Mesendoderm (in vitro differentiated cells): ENCODE results near the gene RSPO3.
A peak's percentile ranks its signal among the peaks of the same experiment; 100 is the strongest.

ENCODE experiments used
- DNase-seq: peaks from one replicate; pipeline ENCODE4 v3.0.0; 2013
- H2AK5ac ChIP-seq: 2 replicates; pipeline ENCODE4 v1.6.1; 2013; ENCODE audit warnings: low read length, inconsistent platforms
- H2BK120ac ChIP-seq: 2 replicates; pipeline ENCODE4 v1.6.1; 2013; ENCODE audit warnings: low read depth, mild to moderate bottlenecking, low read length, moderate library complexity, mixed read lengths
- H2BK15ac ChIP-seq: replicated peaks from 2 replicates; pipeline ENCODE4 v1.6.1; 2013; ENCODE audit warnings: low read depth, mild to moderate bottlenecking, moderate library complexity
- H2BK5ac ChIP-seq: 2 replicates; pipeline ENCODE4 v1.6.1; 2013; ENCODE audit warnings: low read length, inconsistent platforms
- H3K18ac ChIP-seq: 2 replicates; pipeline ENCODE4 v1.6.1; 2013; ENCODE audit warnings: mild to moderate bottlenecking, low read length, mixed read lengths
- H3K23ac ChIP-seq: one replicate; pipeline ENCODE4 v1.6.1; 2013; ENCODE audit warnings: low read length
- H3K27ac ChIP-seq: 2 replicates; pipeline ENCODE4 v1.5.1; 2013; ENCODE audit warnings: low read depth, mild to moderate bottlenecking, inconsistent platforms, low read length, moderate library complexity
- H3K27me3 ChIP-seq: 2 replicates; pipeline ENCODE4 v1.6.1; 2013; ENCODE audit warnings: low read length, control low read depth, mild to moderate bottlenecking, inconsistent platforms; ENCODE audit not compliant: insufficient read depth, poor library complexity
- H3K36me3 ChIP-seq: 2 replicates; pipeline ENCODE4 v1.6.1; 2013; ENCODE audit warnings: low read length, inconsistent platforms; ENCODE audit not compliant: control insufficient read depth, insufficient read depth
- H3K4ac ChIP-seq: one replicate; pipeline ENCODE4 v1.6.1; 2013; ENCODE audit warnings: low read depth, mild to moderate bottlenecking, low read length, moderate library complexity
- H3K4me1 ChIP-seq: 2 replicates; pipeline ENCODE4 v1.6.1; 2013; ENCODE audit warnings: low read depth, low read length, inconsistent platforms; ENCODE audit not compliant: control insufficient read depth
- H3K4me2 ChIP-seq: 2 replicates; pipeline ENCODE4 v1.6.1; 2013; ENCODE audit warnings: low read length
- H3K4me3 ChIP-seq: 2 replicates; pipeline ENCODE4 v1.5.1; 2013; ENCODE audit warnings: mild to moderate bottlenecking, low read length
- H3K56ac ChIP-seq: one replicate; pipeline ENCODE4 v1.6.1; 2013; ENCODE audit warnings: low read length
- H3K79me1 ChIP-seq: 2 replicates; pipeline ENCODE4 v1.6.1; 2013; ENCODE audit warnings: low read length, inconsistent platforms
- H3K79me2 ChIP-seq: 2 replicates; pipeline ENCODE4 v1.6.1; 2013; ENCODE audit warnings: mild to moderate bottlenecking, low read length; ENCODE audit not compliant: control insufficient read depth, insufficient read depth
- H3K9ac ChIP-seq: 2 replicates; pipeline ENCODE4 v1.6.1; 2013; ENCODE audit warnings: low read length, inconsistent platforms
- H4K5ac ChIP-seq: one replicate; pipeline ENCODE4 v1.6.1; 2013; ENCODE audit warnings: low read length
- H4K8ac ChIP-seq: one replicate; pipeline ENCODE4 v1.6.1; 2013; ENCODE audit warnings: low read depth, mild to moderate bottlenecking, control low read depth, low read length, moderate library complexity
- WGBS: extraction: QIAGEN DNeasy Blood & Tissue Kit; methylation state at CpG from one replicate; pipeline ENCODE4 v1.1.7; 2013; ENCODE audit warnings: low lambda C conversion rate, missing lambda C conversion rate; ENCODE audit not compliant: insufficient coverage; ENCODE audit errors: extremely low coverage; 5-methylcytosine and 5-hydroxymethylcytosine counted together

RSPO3 gene

DNA sequence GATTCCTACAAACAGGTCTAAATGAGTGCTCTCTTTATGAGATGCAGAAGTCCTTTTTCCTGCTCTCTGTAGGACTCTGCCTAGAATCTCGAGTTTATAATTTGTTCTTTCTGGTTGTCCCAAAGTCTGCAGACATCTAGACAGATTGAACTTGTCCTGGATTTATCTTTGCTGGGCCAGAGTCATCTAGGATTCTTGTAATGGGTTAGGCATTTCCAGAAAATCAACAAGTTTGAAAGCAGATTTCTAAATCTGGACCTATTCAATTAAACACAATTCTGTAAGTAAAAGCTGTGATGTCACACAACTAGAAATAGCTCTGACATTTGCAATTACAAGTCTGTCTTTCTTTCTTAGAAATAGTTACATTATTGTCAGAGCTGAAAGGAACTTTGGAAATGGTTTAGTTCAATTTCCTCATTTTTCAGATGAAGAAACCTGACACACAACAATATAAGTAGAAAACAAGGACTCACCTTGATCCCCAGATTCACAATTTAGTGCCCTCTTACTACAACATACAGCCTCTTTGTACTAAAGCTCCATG lies 4.2 kb upstream of the RSPO3 start:
- no peaks in the 10 kb centered on the region for H3K79me2 ChIP-seq
- DNase-seq, result no peak
- no peak overlapping the region for H4K8ac ChIP-seq
- H2BK15ac ChIP-seq, result no peak overlapping the region
- no peaks in the 10 kb centered on the region for H3K4me1 ChIP-seq
- H3K56ac ChIP-seq, result no peak overlapping the region
- WGBS, result no CpG with 5 or more reads among the region's 1 CpG
- H2BK5ac ChIP-seq, result no peak overlapping the region
- no peak overlapping the region for H3K4me2 ChIP-seq
- H3K4ac ChIP-seq, result no peak overlapping the region
- no peaks in the 10 kb centered on the region for H3K79me1 ChIP-seq
- no peak overlapping the region for H3K4me3 ChIP-seq
- no peak overlapping the region for H2AK5ac ChIP-seq
- H2BK120ac ChIP-seq, result no peak overlapping the region
- peaks cover 3% of the 10 kb centered on the region for H3K27me3 ChIP-seq
- H4K5ac ChIP-seq, result no peak overlapping the region
- no peak overlapping the region for H3K9ac ChIP-seq
- no peaks in the 10 kb centered on the region for H3K36me3 ChIP-seq
- no peak overlapping the region for H3K18ac ChIP-seq
- no peak overlapping the region for H3K23ac ChIP-seq
- no peak overlapping the region for H3K27ac ChIP-seq

DNA sequence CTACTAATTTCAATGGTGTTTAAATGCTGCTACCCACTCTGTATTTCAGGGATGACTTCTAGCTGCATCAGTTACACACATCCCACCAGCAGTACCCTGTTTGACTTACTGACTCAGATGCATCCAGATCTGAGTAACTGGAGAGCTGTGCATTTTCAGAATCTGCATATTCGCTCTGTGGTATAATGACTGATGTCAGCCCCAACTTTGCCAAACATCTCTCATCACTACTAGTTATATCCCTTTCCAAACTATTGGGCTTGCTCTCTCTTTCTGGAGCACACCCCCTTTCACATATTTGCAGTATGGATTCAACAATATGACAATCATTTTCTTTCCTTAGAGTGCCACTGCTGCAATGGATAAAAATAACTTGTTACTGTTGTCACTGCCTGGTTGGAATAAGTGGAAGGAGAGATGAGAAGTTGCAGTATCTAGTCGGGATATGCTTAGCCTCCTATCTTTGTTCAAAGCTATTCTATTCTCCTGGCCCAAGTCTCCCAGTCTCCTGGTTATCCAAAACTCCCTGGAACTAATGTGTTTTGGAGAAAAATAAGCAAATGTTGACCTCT lies 3.3 kb upstream of the RSPO3 start:
- Histone ChIP-seq H3K79me2 (no peaks in the 10 kb centered on the region), H4K8ac (no peak overlapping the region), H3K4me3 (no peak overlapping the region), H4K5ac (no peak overlapping the region), H3K4ac (no peak overlapping the region), H3K4me2 (no peak overlapping the region), H3K18ac (no peak overlapping the region), H2BK15ac (no peak overlapping the region), H2AK5ac (no peak overlapping the region), H2BK120ac (no peak overlapping the region), H3K56ac (no peak overlapping the region), H3K27me3 (peaks cover 10% of the 10 kb centered on the region), H2BK5ac (no peak overlapping the region), H3K23ac (no peak overlapping the region), H3K27ac (no peak overlapping the region), H3K9ac (no peak overlapping the region), H3K4me1 (peaks cover 2% of the 10 kb centered on the region), H3K36me3 (no peaks in the 10 kb centered on the region), H3K79me1 (no peaks in the 10 kb centered on the region)
- DNase-seq, result no peak
- WGBS, result no CpG with 5 or more reads among the region's 2 CpGs

DNA sequence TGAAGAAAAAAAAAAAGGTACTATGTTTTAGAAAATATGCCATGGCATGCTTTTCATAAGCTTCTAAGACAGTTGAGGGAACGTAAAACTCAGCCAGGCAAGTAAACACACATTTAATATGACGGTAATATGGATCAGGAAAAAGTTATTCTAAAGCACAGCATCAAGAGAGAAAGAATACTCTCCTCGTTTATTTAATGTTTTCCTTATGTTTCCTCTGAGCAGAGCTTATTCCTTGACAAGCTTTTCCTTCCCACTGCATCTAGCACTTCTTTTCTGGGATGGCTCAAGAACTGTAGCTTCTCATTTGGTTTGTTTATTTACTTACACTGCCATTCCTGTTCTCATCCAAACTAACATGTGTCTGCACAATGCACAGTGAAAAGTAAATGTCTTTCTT lies 2.7 kb upstream of the RSPO3 start:
- H4K5ac ChIP-seq, result no peak overlapping the region
- H3K4me2 ChIP-seq, result no peak overlapping the region
- H3K18ac ChIP-seq, result no peak overlapping the region
- H3K4me1 ChIP-seq, result peaks cover 2% of the 10 kb centered on the region
- H3K79me2 ChIP-seq, result no peaks in the 10 kb centered on the region
- no peaks in the 10 kb centered on the region for H3K36me3 ChIP-seq
- no peak overlapping the region for H2BK120ac ChIP-seq
- no peak overlapping the region for H3K4ac ChIP-seq
- no CpG with 5 or more reads among the region's 3 CpGs for WGBS
- no peak overlapping the region for H3K4me3 ChIP-seq
- no peak overlapping the region for H2AK5ac ChIP-seq
- H2BK15ac ChIP-seq, result no peak overlapping the region
- H3K27me3 ChIP-seq, result peaks cover 14% of the 10 kb centered on the region
- no peak overlapping the region for H3K23ac ChIP-seq
- H3K9ac ChIP-seq, result no peak overlapping the region
- no peak for DNase-seq
- H3K79me1 ChIP-seq, result no peaks in the 10 kb centered on the region
- no peak overlapping the region for H4K8ac ChIP-seq
- H3K27ac ChIP-seq, result no peak overlapping the region
- H3K56ac ChIP-seq, result no peak overlapping the region
- H2BK5ac ChIP-seq, result no peak overlapping the region

DNA sequence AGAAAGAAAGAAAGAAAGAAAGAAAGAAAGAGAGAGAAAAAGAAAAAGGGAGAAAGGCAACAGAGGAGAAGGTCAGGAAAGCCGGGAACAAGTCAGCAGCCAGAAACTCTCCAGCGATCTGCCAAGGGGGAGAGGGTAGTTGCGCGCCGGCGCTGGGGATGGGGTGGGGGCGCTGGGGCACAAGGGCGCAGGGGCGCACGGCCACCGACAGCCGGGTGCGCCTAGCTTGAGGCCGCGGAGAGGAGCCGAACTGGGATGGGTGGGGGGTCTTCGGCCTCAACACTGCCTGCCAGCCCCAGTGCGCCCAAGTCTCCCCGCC lies 533 bp upstream of the RSPO3 start:
- peaks cover 16% of the 10 kb centered on the region for H3K27me3 ChIP-seq
- H3K23ac ChIP-seq, result no peak overlapping the region
- no CpG with 5 or more reads among the region's 19 CpGs for WGBS
- DNase-seq, result no peak
- H3K4me2 ChIP-seq, result peak overlapping the region; percentile 69
- no peaks in the 10 kb centered on the region for H3K36me3 ChIP-seq
- H4K8ac ChIP-seq, result no peak overlapping the region
- H3K18ac ChIP-seq, result no peak overlapping the region
- peak overlapping the region; percentile 11 for H3K56ac ChIP-seq
- no peak overlapping the region for H2AK5ac ChIP-seq
- H4K5ac ChIP-seq, result no peak overlapping the region
- H3K79me2 ChIP-seq, result no peaks in the 10 kb centered on the region
- H2BK5ac ChIP-seq, result no peak overlapping the region
- H3K4ac ChIP-seq, result no peak overlapping the region
- H2BK15ac ChIP-seq, result no peak overlapping the region
- peaks cover 2% of the 10 kb centered on the region for H3K4me1 ChIP-seq
- no peak overlapping the region for H3K27ac ChIP-seq
- no peaks in the 10 kb centered on the region for H3K79me1 ChIP-seq
- no peak overlapping the region for H2BK120ac ChIP-seq
- H3K9ac ChIP-seq, result peak overlapping the region; percentile 46
- peak overlapping the region; percentile 32 for H3K4me3 ChIP-seq

DNA sequence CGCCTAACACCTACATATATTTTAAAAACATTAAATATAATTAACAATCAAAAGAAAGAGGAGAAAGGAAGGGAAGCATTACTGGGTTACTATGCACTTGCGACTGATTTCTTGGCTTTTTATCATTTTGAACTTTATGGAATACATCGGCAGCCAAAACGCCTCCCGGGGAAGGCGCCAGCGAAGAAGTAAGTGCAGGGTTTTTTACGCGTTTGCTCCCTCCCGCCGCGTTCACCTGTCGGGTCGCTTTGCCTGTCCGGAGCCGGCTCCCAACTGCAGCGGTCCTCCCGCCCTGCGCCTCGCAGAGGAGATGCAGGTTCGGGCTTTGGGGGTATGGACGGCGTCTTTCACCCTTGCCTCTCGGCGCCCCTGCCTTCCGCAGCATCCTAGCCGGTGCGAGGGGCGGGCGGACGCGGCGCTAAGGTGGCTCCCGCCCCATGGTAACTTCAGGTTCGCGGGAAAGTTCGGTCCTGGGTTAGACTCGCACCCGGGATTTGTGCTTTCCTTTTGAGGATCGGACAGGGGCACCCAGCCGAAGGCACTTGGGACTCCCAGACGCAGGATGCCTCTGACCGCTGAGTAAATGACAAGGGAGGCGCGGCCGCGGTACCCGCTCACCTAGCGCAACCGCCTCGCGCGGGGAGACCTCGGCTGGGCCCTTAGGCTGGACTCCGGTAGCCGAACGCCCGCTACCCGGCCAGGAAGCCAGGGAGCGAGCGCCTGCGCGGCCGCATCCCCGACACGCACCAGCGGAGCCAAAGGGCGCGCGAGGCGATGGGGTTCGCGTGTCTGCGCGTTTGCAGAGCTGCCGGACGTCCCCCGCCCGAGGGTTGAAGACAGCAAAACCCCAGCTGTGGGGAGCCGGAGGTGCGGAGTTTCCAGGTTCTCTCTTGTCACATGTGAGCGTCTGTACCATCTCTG lies 891 bp downstream of the RSPO3 start:
- H3K79me1 ChIP-seq, result no peaks in the 10 kb centered on the region
- H3K79me2 ChIP-seq, result no peaks in the 10 kb centered on the region
- H3K4ac ChIP-seq, result no peak overlapping the region
- H3K4me3 ChIP-seq, result peak overlapping the region; percentile 56
- H4K5ac ChIP-seq, result no peak overlapping the region
- no peak overlapping the region for H2BK15ac ChIP-seq
- H3K18ac ChIP-seq, result no peak overlapping the region
- H2BK5ac ChIP-seq, result no peak overlapping the region
- peaks cover 2% of the 10 kb centered on the region for H3K4me1 ChIP-seq
- no peak overlapping the region for H4K8ac ChIP-seq
- no CpG with 5 or more reads among the region's 82 CpGs for WGBS
- peak; percentile 55 for DNase-seq
- no peak overlapping the region for H2BK120ac ChIP-seq
- H3K4me2 ChIP-seq, result peak overlapping the region; percentile 91
- H3K27ac ChIP-seq, result no peak overlapping the region
- no peak overlapping the region for H3K23ac ChIP-seq
- peak overlapping the region; percentile 51 for H3K9ac ChIP-seq
- H2AK5ac ChIP-seq, result no peak overlapping the region
- peak overlapping the region; percentile 11 for H3K56ac ChIP-seq
- no peaks in the 10 kb centered on the region for H3K36me3 ChIP-seq
- peaks cover 16% of the 10 kb centered on the region for H3K27me3 ChIP-seq
